ENCODE data around the gene MOB3B.

The MOB3B gene

GRCh38 chr9:27529316-27530278 lies at the start of gene MOB3B:
Gene MOB3B (minus strand): TSS chr9:27529814. CDS start chr9:27455550, 74,264 bp downstream.
- peak; percentile 88 for DNase-seq

GRCh38 chr9:27573634-27574590 lies 44.3 kb upstream of the MOB3B start:
- peak; percentile 93 for DNase-seq

- DNase-seq = peak; percentile 87
Measured at GRCh38 chr9:27572918-27573633, 43.5 kb upstream of the MOB3B start, which contains the start of gene C9orf72. Gene C9orf72 (minus strand): TSS chr9:27573481. CDS start chr9:27567120, 6,361 bp downstream.

GRCh38 chr9:27572566-27572917 lies 42.9 kb upstream of the MOB3B start:
- DNase-seq = peak; percentile 62

- DNase-seq = no peak
Measured at GRCh38 chr9:27572061-27572460, 42.4 kb upstream of the MOB3B start.

GRCh38 chr9:27571011-27571410 lies 41.4 kb upstream of the MOB3B start:
- no peak for DNase-seq

GRCh38 chr9:27569406-27569805 lies 39.8 kb upstream of the MOB3B start:
- no peak for DNase-seq

GRCh38 chr9:27566118-27566517 lies 36.5 kb upstream of the MOB3B start:
- no peak for DNase-seq

GRCh38 chr9:27565696-27566095 lies 36.1 kb upstream of the MOB3B start:
- DNase-seq = no peak

- DNase-seq = no peak
Measured at GRCh38 chr9:27564670-27565069, 35.1 kb upstream of the MOB3B start.

- no peak for DNase-seq
Measured at GRCh38 chr9:27563738-27564430, 34.3 kb upstream of the MOB3B start.

GRCh38 chr9:27561685-27562084 lies 32.1 kb upstream of the MOB3B start:
- DNase-seq = no peak

GRCh38 chr9:27560457-27560856 lies 30.8 kb upstream of the MOB3B start:
- DNase-seq = no peak

GRCh38 chr9:27558307-27558706 lies 28.7 kb upstream of the MOB3B start:
- no peak for DNase-seq

GRCh38 chr9:27556470-27556869 lies 26.9 kb upstream of the MOB3B start:
- DNase-seq = no peak

- no peak for DNase-seq
Measured at GRCh38 chr9:27554712-27555111, 25.1 kb upstream of the MOB3B start.

- DNase-seq = no peak
Measured at GRCh38 chr9:27549196-27549755, 19.7 kb upstream of the MOB3B start.

- peak; percentile 78 for DNase-seq
Measured at GRCh38 chr9:27548055-27548741, 18.6 kb upstream of the MOB3B start.

- DNase-seq = no peak
Measured at GRCh38 chr9:27545471-27545870, 15.9 kb upstream of the MOB3B start.

GRCh38 chr9:27542508-27542907 lies 12.9 kb upstream of the MOB3B start:
- DNase-seq = no peak

GRCh38 chr9:27541740-27542139 lies 12.1 kb upstream of the MOB3B start:
- DNase-seq = no peak
